GM12878 (cell line): Measurements from ENCODE around the gene RPS3. TPM values are rescaled to one million over a fixed set of nuclear protein-coding genes. Genes with fewer than 3 reads are reported as not detected.

Experiments used
- ATAC-seq: fragments of 200-7000 bp; cut with Tn5 transposase; 3 replicates; pipeline ENCODE4 v1.9.1; 2020; ENCODE audit warnings: mild to moderate bottlenecking, moderate library complexity
- BruUV-seq: library from RNA; stranded (reverse); fragments of 400-500 nt; replicated peaks from 2 replicates; lab custom pipeline; 2021; lab: Mats Ljungman, UMichigan
- CTCF ChIA-PET: fragments of 300-600 bp; sonication (Branson Sonifier 250); formaldehyde crosslinking; extraction: SDS; loops from one replicate; lab custom pipeline; 2021; ENCODE audit warnings: inconsistent platforms; lab: Yijun Ruan, JAX
- POLR2A ChIA-PET: fragments of 350-600 bp; formaldehyde crosslinking; extraction: SDS; loops from one replicate; lab custom pipeline; 2021; ENCODE audit warnings: inconsistent platforms; lab: Charles Lee
- RAD21 ChIA-PET: fragments of 300-600 bp; sonication (Branson Sonifier 250); formaldehyde crosslinking; loops from one replicate; lab custom pipeline; 2023; ENCODE audit warnings: antibody characterized with exemption; ENCODE audit not compliant: unreplicated experiment; lab: Charles Lee
- SMC1A ChIA-PET: fragments of 300-600 bp; sonication (Branson Sonifier 250); formaldehyde crosslinking; loops from one replicate; lab custom pipeline; 2023; ENCODE audit not compliant: unreplicated experiment, uncharacterized antibody; lab: Charles Lee
- DNase-seq: peaks from one replicate; pipeline ENCODE4 v3.0.0-alpha.2; 2011; ENCODE audit warnings: low read depth, low spot score
- FAIRE-seq: peaks from 3 replicates; lab custom pipeline; 2011; peaks lifted over from hg19 to GRCh38; lab: Jason Lieb, UNC
- H2AFZ ChIP-seq: 2 replicates; pipeline ENCODE4 v1.6.0; 2011; ENCODE audit warnings: low read depth, low read length, control low read depth; ENCODE audit not compliant: control insufficient read depth
- H3K27ac ChIP-seq: 2 replicates; pipeline ENCODE4 v1.5.1; 2011; ENCODE audit warnings: control low read depth; ENCODE audit not compliant: control insufficient read depth, insufficient read depth
- H3K27me3 ChIP-seq, 2 experiments: replicated peaks in 1 of 2; 2 replicates each; pipeline versions ENCODE4 v1.6.0 to v1.6.1; 2011; ENCODE audit warnings: low read length in 1 of 2; ENCODE audit not compliant: control insufficient read depth in 2 of 2, insufficient read depth in 2 of 2
- H3K36me3 ChIP-seq, 2 experiments: 2 replicates each; pipeline ENCODE4 v1.5.1; 2011; ENCODE audit warnings: low read length in 1 of 2; ENCODE audit not compliant: control insufficient read depth in 2 of 2, insufficient read depth in 2 of 2
- H3K4me1 ChIP-seq: 2 replicates; pipeline ENCODE4 v1.6.1; 2011; ENCODE audit warnings: mild to moderate bottlenecking, low read length, moderate library complexity, mixed read lengths; ENCODE audit not compliant: control insufficient read depth, insufficient read depth
- H3K4me2 ChIP-seq: 2 replicates; pipeline ENCODE4 v1.6.0; 2011; ENCODE audit warnings: control low read depth; ENCODE audit not compliant: control insufficient read depth, insufficient read depth
- H3K4me3 ChIP-seq: fragments of 200-600 bp; sonication (generic); 2 replicates; pipeline ENCODE4 v1.5.1; 2016
- H3K79me2 ChIP-seq: 2 replicates; pipeline ENCODE4 v1.6.0; 2011; ENCODE audit warnings: low read length; ENCODE audit not compliant: control insufficient read depth, insufficient read depth
- H3K9ac ChIP-seq: 2 replicates; pipeline ENCODE4 v1.8.0; 2011; ENCODE audit warnings: low read length, control low read depth, mixed read lengths; ENCODE audit not compliant: control insufficient read depth, insufficient read depth
- H3K9me3 ChIP-seq: replicated peaks from 3 replicates; pipeline ENCODE4 v1.5.1; 2011; ENCODE audit warnings: mild to moderate bottlenecking, low read length; ENCODE audit not compliant: control insufficient read depth, insufficient read depth
- H4K20me1 ChIP-seq: 2 replicates; pipeline ENCODE4 v1.6.0; 2011; ENCODE audit not compliant: control insufficient read depth, insufficient read depth
- ASH2L ChIP-seq: fragments of 300-600, 200-600 bp; sonication (generic); IDR thresholded peaks from 2 replicates; pipeline ENCODE4 v1.6.1; 2017; ENCODE audit warnings: low read depth, mild to moderate bottlenecking, borderline replicate concordance
- GATAD2B ChIP-seq: fragments of 450-650 bp; conservative IDR thresholded peaks from 2 replicates; pipeline ENCODE4 v1.6.1; 2017; ENCODE audit warnings: low read depth, mild to moderate bottlenecking, moderate library complexity
- HDAC6 ChIP-seq: fragments of 200-600 bp; sonication (generic); IDR thresholded peaks from one replicate; pipeline ENCODE4 v1.8.0; 2017; ENCODE audit warnings: antibody characterized with exemption; ENCODE audit not compliant: unreplicated experiment
- NFIC ChIP-seq: IDR thresholded peaks from 2 replicates; pipeline ENCODE4 v1.6.1; 2012; ENCODE audit warnings: low read depth, mild to moderate bottlenecking, inconsistent platforms, low read length, moderate library complexity
- NFYB ChIP-seq: IDR thresholded peaks from 2 replicates; pipeline ENCODE4 v1.6.1; 2011; ENCODE audit warnings: low read depth, mild to moderate bottlenecking, low read length, improper control_type of control experiment, moderate library complexity; ENCODE audit not compliant: insufficient read depth
- NR2C1 ChIP-seq: fragments of 450-650 bp; IDR thresholded peaks from 2 replicates; pipeline ENCODE4 v1.6.1; 2017; ENCODE audit warnings: antibody characterized with exemption, mild to moderate bottlenecking, moderate library complexity
- SREBF1 ChIP-seq: IDR thresholded peaks from 2 replicates; pipeline ENCODE4 v1.6.1; 2012; ENCODE audit warnings: mild to moderate bottlenecking, low read length
- in situ Hi-C: fragments of 300-500 bp; cut with MboI; formaldehyde crosslinking; loops from 9 replicates; pipeline ENCODE4 v1.14.3; 2018; ENCODE audit warnings: mixed read lengths
- intact Hi-C: fragments of 100-400 bp; cut with micrococcal nuclease; formaldehyde crosslinking; loops from one replicate; pipeline ENCODE4 v1.14.2; 2022; ENCODE audit not compliant: unreplicated experiment
- polyA plus RNA-seq, 11 experiments: library from polyadenylated mRNA; depleted of rRNA in 4 of 11; unstranded in 6 of 11; stranded (reverse) in 5 of 11; fragments of >200 nt; fragmentation: Nextera tagmentation in 4 of 11; fragmentation: Illumina TruSeq in 1 of 11; extraction: Ambion mirVana in 4 of 11; extraction: Trizol in 1 of 11; gene quantifications; 1 replicate in 1 of 11; 2 replicates in 10 of 11; pipeline versions ENCODE4 v1.2.1 to v1.2.3, GENCODE V29; 2011 to 2016; ENCODE audit warnings: inconsistent platforms in 2 of 11, missing spikeins in 2 of 11, low read depth in 1 of 11
- total RNA-seq, 4 experiments: library from RNA; depleted of rRNA in 3 of 4; stranded (reverse); fragments of >200 nt in 3 of 4; fragmentation: Illumina TruSeq in 1 of 4; extraction: Trizol in 1 of 4; gene quantifications; 2 replicates each; pipeline versions ENCODE4 v1.2.1 to v1.2.3, GENCODE V29; 2013 to 2021
- TF ChIP-seq, protein P1 (sequence below): IDR thresholded peaks from 2 replicates; pipeline ENCODE4 v1.6.1; 2012; ENCODE audit warnings: low read depth, low read length, improper control_type of control experiment
- TF ChIP-seq, protein P2 (sequence below): IDR thresholded peaks from 2 replicates; pipeline ENCODE4 v1.6.1; 2011; ENCODE audit warnings: mild to moderate bottlenecking, low read depth, low read length, moderate library complexity; ENCODE audit not compliant: insufficient replicate concordance
- TF ChIP-seq, protein P3 (sequence below): fragments of 450-650 bp; IDR thresholded peaks from 2 replicates; pipeline ENCODE4 v1.6.1; 2017; ENCODE audit warnings: mild to moderate bottlenecking, moderate library complexity
- TF ChIP-seq, protein P4 (sequence below): fragments of 450-650 bp; IDR thresholded peaks from 2 replicates; pipeline ENCODE4 v1.6.1; 2017; ENCODE audit warnings: low read depth, mild to moderate bottlenecking, moderate library complexity
- TF ChIP-seq, protein P5 (sequence below): IDR thresholded peaks from 2 replicates; pipeline ENCODE4 v1.6.1; 2012; ENCODE audit warnings: low read depth, low read length, improper control_type of control experiment

The RPS3 gene
- total and polyA plus RNA-seq, 10 of the 15 experiments (the other 5 are each of a cell fraction or from before 2014, with no cell fraction given): 2,127 to 9,556 (median 4,327) TPM

DNA sequence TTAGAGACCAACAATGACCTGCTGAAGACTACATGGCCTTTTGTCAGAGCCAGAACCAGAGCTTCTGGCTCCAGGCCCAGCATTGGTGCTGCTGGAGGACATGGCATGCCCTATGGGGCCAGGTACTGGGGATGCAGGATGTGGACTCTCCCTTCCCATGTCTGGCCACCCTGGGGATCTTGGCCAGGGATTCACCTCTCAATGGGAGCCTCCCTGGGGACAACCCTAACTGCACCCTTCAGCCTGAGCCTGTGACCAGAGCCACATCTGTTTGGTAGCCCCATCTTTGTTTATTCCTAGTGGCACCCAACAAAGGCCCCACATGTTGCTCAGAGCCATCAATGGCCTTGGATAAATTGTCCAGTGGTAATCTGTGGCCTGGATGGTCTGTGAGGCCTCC lies 27.9 kb downstream of the RPS3 start:
- in situ Hi-C loops: no loop called here
- intact Hi-C loops: no loop called here
- SMC1A ChIA-PET: no interaction called here
- Histone ChIP-seq H3K27me3 (peaks cover 4 to 14% of the 10 kb centered on the region in 2 experiments), H3K4me2 (no peak overlapping the region), H3K9me3 (peaks cover 2% of the 10 kb centered on the region; the same call in 1 of the 3 replicates), H3K4me1 (no peaks in the 10 kb centered on the region), H3K79me2 (no peaks in the 10 kb centered on the region), H3K4me3 (no peak overlapping the region), H3K36me3 (peaks cover 0 to 2% of the 10 kb centered on the region in 2 experiments; a peak in 1 of 4 replicates), H3K27ac (no peak overlapping the region), H4K20me1 (no peaks in the 10 kb centered on the region), H2AFZ (no peak overlapping the region), H3K9ac (no peak overlapping the region)
- no peak for FAIRE-seq
- BruUV-seq: no TSS peak
- no peak for DNase-seq
- CTCF ChIA-PET: no interaction called here
- RAD21 ChIA-PET: no interaction called here
- TF ChIP-seq GATAD2B (no peak), SREBF1 (no peak), NR2C1 (no peak), NFIC (no peak), ASH2L (no peak), NFYB (no peak), HDAC6 (no peak)
- TF ChIP-seq, protein P1, sequence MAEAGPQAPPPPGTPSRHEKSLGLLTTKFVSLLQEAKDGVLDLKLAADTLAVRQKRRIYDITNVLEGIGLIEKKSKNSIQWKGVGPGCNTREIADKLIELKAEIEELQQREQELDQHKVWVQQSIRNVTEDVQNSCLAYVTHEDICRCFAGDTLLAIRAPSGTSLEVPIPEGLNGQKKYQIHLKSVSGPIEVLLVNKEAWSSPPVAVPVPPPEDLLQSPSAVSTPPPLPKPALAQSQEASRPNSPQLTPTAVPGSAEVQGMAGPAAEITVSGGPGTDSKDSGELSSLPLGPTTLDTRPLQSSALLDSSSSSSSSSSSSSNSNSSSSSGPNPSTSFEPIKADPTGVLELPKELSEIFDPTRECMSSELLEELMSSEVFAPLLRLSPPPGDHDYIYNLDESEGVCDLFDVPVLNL: no peak
- TF ChIP-seq, protein P2, sequence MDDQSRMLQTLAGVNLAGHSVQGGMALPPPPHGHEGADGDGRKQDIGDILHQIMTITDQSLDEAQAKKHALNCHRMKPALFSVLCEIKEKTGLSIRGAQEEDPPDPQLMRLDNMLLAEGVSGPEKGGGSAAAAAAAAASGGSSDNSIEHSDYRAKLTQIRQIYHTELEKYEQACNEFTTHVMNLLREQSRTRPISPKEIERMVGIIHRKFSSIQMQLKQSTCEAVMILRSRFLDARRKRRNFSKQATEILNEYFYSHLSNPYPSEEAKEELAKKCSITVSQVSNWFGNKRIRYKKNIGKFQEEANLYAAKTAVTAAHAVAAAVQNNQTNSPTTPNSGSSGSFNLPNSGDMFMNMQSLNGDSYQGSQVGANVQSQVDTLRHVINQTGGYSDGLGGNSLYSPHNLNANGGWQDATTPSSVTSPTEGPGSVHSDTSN: no peak
- TF ChIP-seq, protein P3, sequence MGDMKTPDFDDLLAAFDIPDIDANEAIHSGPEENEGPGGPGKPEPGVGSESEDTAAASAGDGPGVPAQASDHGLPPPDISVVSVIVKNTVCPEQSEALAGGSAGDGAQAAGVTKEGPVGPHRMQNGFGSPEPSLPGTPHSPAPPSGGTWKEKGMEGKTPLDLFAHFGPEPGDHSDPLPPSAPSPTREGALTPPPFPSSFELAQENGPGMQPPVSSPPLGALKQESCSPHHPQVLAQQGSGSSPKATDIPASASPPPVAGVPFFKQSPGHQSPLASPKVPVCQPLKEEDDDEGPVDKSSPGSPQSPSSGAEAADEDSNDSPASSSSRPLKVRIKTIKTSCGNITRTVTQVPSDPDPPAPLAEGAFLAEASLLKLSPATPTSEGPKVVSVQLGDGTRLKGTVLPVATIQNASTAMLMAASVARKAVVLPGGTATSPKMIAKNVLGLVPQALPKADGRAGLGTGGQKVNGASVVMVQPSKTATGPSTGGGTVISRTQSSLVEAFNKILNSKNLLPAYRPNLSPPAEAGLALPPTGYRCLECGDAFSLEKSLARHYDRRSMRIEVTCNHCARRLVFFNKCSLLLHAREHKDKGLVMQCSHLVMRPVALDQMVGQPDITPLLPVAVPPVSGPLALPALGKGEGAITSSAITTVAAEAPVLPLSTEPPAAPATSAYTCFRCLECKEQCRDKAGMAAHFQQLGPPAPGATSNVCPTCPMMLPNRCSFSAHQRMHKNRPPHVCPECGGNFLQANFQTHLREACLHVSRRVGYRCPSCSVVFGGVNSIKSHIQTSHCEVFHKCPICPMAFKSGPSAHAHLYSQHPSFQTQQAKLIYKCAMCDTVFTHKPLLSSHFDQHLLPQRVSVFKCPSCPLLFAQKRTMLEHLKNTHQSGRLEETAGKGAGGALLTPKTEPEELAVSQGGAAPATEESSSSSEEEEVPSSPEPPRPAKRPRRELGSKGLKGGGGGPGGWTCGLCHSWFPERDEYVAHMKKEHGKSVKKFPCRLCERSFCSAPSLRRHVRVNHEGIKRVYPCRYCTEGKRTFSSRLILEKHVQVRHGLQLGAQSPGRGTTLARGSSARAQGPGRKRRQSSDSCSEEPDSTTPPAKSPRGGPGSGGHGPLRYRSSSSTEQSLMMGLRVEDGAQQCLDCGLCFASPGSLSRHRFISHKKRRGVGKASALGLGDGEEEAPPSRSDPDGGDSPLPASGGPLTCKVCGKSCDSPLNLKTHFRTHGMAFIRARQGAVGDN: no peak
- TF ChIP-seq, protein P4, sequence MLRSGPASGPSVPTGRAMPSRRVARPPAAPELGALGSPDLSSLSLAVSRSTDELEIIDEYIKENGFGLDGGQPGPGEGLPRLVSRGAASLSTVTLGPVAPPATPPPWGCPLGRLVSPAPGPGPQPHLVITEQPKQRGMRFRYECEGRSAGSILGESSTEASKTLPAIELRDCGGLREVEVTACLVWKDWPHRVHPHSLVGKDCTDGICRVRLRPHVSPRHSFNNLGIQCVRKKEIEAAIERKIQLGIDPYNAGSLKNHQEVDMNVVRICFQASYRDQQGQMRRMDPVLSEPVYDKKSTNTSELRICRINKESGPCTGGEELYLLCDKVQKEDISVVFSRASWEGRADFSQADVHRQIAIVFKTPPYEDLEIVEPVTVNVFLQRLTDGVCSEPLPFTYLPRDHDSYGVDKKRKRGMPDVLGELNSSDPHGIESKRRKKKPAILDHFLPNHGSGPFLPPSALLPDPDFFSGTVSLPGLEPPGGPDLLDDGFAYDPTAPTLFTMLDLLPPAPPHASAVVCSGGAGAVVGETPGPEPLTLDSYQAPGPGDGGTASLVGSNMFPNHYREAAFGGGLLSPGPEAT: no peak
- TF ChIP-seq, protein P5, sequence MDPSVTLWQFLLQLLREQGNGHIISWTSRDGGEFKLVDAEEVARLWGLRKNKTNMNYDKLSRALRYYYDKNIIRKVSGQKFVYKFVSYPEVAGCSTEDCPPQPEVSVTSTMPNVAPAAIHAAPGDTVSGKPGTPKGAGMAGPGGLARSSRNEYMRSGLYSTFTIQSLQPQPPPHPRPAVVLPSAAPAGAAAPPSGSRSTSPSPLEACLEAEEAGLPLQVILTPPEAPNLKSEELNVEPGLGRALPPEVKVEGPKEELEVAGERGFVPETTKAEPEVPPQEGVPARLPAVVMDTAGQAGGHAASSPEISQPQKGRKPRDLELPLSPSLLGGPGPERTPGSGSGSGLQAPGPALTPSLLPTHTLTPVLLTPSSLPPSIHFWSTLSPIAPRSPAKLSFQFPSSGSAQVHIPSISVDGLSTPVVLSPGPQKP: no peak
- POLR2A ChIA-PET: no interaction called here
- no peak for ATAC-seq
